Measurements from ENCODE around the gene GPHN. TPM values are rescaled to one million over a fixed set of nuclear protein-coding genes. Genes with fewer than 3 reads are reported as not detected.

GPHN gene
- total RNA-seq, 1 experiment from 2014 or later = 23.4 TPM

GRCh38 chr14:66490143-66491111, 17.5 kb upstream of the GPHN start:
- POLR2A ChIA-PET (ENCODE audit: unreplicated experiment) = no interaction called here
- no peak for DNase-seq
- CTCF ChIA-PET = interaction anchor here (0.6 kb wide), 2 partner anchors 36 to 55 kb away, joined by 4 read pairs; no protein-coding TSS in a partner anchor
- Histone ChIP-seq H3K4me3 (ENCODE audit: low read length) (no peak overlapping the region), H3K27me3 (ENCODE audit: low read length) (no peaks in the 10 kb centered on the region), H3K4me1 (ENCODE audit: insufficient read depth, low read length) (no peaks in the 10 kb centered on the region), H3K9ac (ENCODE audit: low read length) (no peak overlapping the region), H3K36me3 (ENCODE audit: low read depth, low read length) (no peaks in the 10 kb centered on the region), H3K9me3 (ENCODE audit: low read length) (no peaks in the 10 kb centered on the region), H3K9me2 (replicated peaks; ENCODE audit: low read length) (no peaks in the 10 kb centered on the region), H4K20me1 (ENCODE audit: low read length) (no peaks in the 10 kb centered on the region), H3F3A (ENCODE audit: low read length, unreplicated experiment) (no peaks in the 10 kb centered on the region), H3K79me2 (ENCODE audit: low read length) (no peaks in the 10 kb centered on the region), H3K27ac (ENCODE audit: low read length) (no peak overlapping the region), H3K4me2 (ENCODE audit: low read length) (no peak overlapping the region), H2AFZ (ENCODE audit: low read length) (no peak overlapping the region)
- TF ChIP-seq EZH2phosphoT487 (IDR thresholded peaks at IDR 0.05; ENCODE audit: borderline replicate concordance, low read length) (no peak), CTCF (conservative IDR thresholded peaks at IDR 0.05; ENCODE audit: low read depth, low read length) (no peak), EZH2 (IDR thresholded peaks at IDR 0.05; ENCODE audit: low read length, unreplicated experiment) (no peak)
- BruUV-seq (replicated peaks) = no TSS peak
- intact Hi-C loops (cut with micrococcal nuclease) = no loop called here
- no peak for ATAC-seq

GRCh38 chr14:66493750-66494149, 14.2 kb upstream of the GPHN start:
- H3K9me2 ChIP-seq (replicated peaks; ENCODE audit: low read length) = no peaks in the 10 kb centered on the region
- POLR2A ChIA-PET (ENCODE audit: unreplicated experiment) = no interaction called here

GRCh38 chr14:66495218-66496098, 12.5 kb upstream of the GPHN start:
- Histone ChIP-seq H3K27ac (ENCODE audit: low read length) (no peak overlapping the region), H2AFZ (ENCODE audit: low read length) (peak overlapping the region; percentile 43; the same call in 1 of the 2 replicates), H3K4me2 (ENCODE audit: low read length) (peak overlapping the region; percentile 39), H4K20me1 (ENCODE audit: low read length) (no peaks in the 10 kb centered on the region), H3K9me3 (ENCODE audit: low read length) (no peaks in the 10 kb centered on the region), H3K9ac (ENCODE audit: low read length) (no peak overlapping the region), H3K4me3 (ENCODE audit: low read length) (peak overlapping the region; percentile 16; the same call in 1 of the 2 replicates), H3K9me2 (replicated peaks; ENCODE audit: low read length) (no peaks in the 10 kb centered on the region), H3K79me2 (ENCODE audit: low read length) (no peaks in the 10 kb centered on the region), H3K4me1 (ENCODE audit: insufficient read depth, low read length) (no peaks in the 10 kb centered on the region), H3K36me3 (ENCODE audit: low read depth, low read length) (no peaks in the 10 kb centered on the region), H3F3A (ENCODE audit: low read length, unreplicated experiment) (no peaks in the 10 kb centered on the region), H3K27me3 (ENCODE audit: low read length) (no peaks in the 10 kb centered on the region)
- BruUV-seq (replicated peaks) = no TSS peak
- TF ChIP-seq CTCF (conservative IDR thresholded peaks at IDR 0.05; ENCODE audit: low read depth, low read length) (peak; percentile 90), EZH2 (IDR thresholded peaks at IDR 0.05; ENCODE audit: low read length, unreplicated experiment) (no peak)
- intact Hi-C loops (cut with micrococcal nuclease) = loop anchor here (1.0 to 5.0 kb wide), 5 partner anchors 73 to 642 kb away; no protein-coding TSS in a partner anchor
- DNase-seq (peak; percentile 70), ATAC-seq (peak; percentile 99)
- ChIA-PET POLR2A (ENCODE audit: unreplicated experiment) (interaction anchor here (0.6 kb wide), 1 partner anchor 385 kb away, joined by 3 read pairs; no protein-coding TSS in a partner anchor), CTCF (interaction anchor here (1.0 kb wide), 1 partner anchor 15 kb away, joined by 3 read pairs; no protein-coding TSS in a partner anchor)

More at GRCh38 chr14:66493750-66494149, 14.2 kb upstream of the GPHN start:
- no peak overlapping the region for H2AFZ ChIP-seq (ENCODE audit: low read length)
- H3K9ac ChIP-seq (ENCODE audit: low read length) = no peak overlapping the region
- H3K79me2 ChIP-seq (ENCODE audit: low read length) = no peaks in the 10 kb centered on the region
- H3K27me3 ChIP-seq (ENCODE audit: low read length) = no peaks in the 10 kb centered on the region
- no peaks in the 10 kb centered on the region for H3K36me3 ChIP-seq (ENCODE audit: low read depth, low read length)
- H4K20me1 ChIP-seq (ENCODE audit: low read length) = no peaks in the 10 kb centered on the region
- no peak overlapping the region for H3K27ac ChIP-seq (ENCODE audit: low read length)
- H3K4me2 ChIP-seq (ENCODE audit: low read length) = no peak overlapping the region
- no peak for TF ChIP-seq EZH2phosphoT487 (IDR thresholded peaks at IDR 0.05; ENCODE audit: borderline replicate concordance, low read length)
- ATAC-seq (no peak), DNase-seq (no peak)
- H3F3A ChIP-seq (ENCODE audit: low read length, unreplicated experiment) = no peaks in the 10 kb centered on the region
- CTCF ChIA-PET = interaction anchor here (0.5 kb wide), 1 partner anchor 134 kb away, joined by 9 read pairs; no protein-coding TSS in a partner anchor
- no TSS peak for BruUV-seq (replicated peaks)
- H3K9me3 ChIP-seq (ENCODE audit: low read length) = no peaks in the 10 kb centered on the region
- no peaks in the 10 kb centered on the region for H3K4me1 ChIP-seq (ENCODE audit: insufficient read depth, low read length)
- H3K4me3 ChIP-seq (ENCODE audit: low read length) = no peak overlapping the region
- intact Hi-C loops (cut with micrococcal nuclease) = no loop called here

Data from PC-3 (cell line).